ENCODE measurements around the gene GNAT2. TPM values are rescaled to one million over a fixed set of nuclear protein-coding genes. Genes with fewer than 3 reads are reported as not detected.

GNAT2 gene
- total RNA-seq, 2 donors from 2014 or later: not detected

DNA sequence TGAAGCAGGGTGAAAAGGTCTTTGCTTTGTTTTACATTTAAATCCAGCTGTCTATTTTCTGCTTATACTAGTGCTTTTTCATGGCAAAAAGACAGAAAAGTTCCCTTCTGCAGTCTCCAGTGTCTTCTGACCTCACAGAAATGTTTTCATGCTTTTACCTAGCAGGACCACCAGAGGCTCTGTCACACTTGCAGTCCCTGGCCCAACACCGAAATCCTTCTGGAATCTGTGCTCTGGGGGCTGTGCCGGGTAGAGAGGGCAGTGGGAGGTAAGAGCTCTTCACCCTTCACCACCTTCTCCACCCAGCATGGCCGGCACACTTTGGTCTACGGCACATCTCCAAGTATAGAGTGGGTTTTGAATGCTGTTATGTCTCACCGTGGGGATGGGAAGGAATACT is 20.8 kb downstream of the GNAT2 start:
- peaks cover under 1% of the 10 kb centered on the region for H3K36me3 Mint-ChIP-seq (ENCODE audit: low read depth)
- DNase-seq: no peak
- peak; percentile 8 for ATAC-seq
- H3K27ac Mint-ChIP-seq: peak overlapping the region; percentile 74
- H3K4me3 Mint-ChIP-seq: no peak overlapping the region
- no peaks in the 10 kb centered on the region for H3K9me3 ChIP-seq (ENCODE audit: control insufficient read depth, low read length, poor library complexity, severe bottlenecking)
- peaks cover 23% of the 10 kb centered on the region for H3K4me1 Mint-ChIP-seq
- H3K27me3 Mint-ChIP-seq: no peaks in the 10 kb centered on the region

DNA sequence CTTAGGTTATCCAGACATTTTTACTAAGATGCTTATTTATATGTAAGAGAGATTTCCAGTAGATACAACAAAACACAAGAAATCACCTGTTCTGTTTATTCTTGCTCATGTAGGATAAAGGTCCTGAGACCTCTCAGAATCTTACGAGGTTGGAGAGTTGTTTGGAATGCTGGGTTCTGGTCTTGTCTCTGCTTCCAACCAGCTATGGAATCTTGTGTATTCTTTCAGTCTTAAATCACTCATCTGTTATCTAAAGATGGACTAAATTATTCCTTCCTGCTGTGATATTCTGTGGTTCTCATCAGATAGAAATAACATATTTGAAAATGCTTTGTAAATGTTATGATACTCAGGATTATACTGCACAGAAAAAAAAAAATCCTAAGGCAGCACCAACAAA is 21.3 kb downstream of the GNAT2 start:
- H3K9me3 ChIP-seq (ENCODE audit: control insufficient read depth, low read length, poor library complexity, severe bottlenecking): no peaks in the 10 kb centered on the region
- Mint-ChIP-seq H3K27ac (peak overlapping the region; percentile 74), H3K4me3 (no peak overlapping the region), H3K27me3 (no peaks in the 10 kb centered on the region), H3K4me1 (peaks cover 18% of the 10 kb centered on the region), H3K36me3 (ENCODE audit: low read depth) (peaks cover 2% of the 10 kb centered on the region)
- no peak for DNase-seq
- ATAC-seq: no peak

DNA sequence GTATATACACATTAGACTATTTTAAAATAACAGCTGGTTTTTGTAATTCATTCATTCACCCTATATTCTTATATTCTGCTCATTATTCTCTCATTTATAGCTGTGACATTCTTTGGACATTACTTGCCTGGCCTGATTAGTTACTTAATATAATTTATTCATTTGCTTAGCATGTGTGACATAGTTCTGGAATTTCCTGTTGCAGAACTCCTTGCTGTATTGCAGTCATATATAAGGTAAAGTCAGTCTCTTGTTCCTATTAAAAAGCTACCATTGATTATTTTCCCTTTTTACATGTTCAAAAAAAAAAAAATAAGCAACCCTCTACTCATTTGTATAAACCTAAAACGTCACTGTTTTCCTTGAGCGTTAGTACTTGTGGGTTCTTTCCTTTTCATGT is 23.9 kb downstream of the GNAT2 start:
- no peak overlapping the region for H3K27ac Mint-ChIP-seq
- H3K4me3 Mint-ChIP-seq: no peak overlapping the region
- H3K9me3 ChIP-seq (ENCODE audit: control insufficient read depth, low read length, poor library complexity, severe bottlenecking): no peaks in the 10 kb centered on the region
- peaks cover 8% of the 10 kb centered on the region for H3K4me1 Mint-ChIP-seq
- H3K27me3 Mint-ChIP-seq: no peaks in the 10 kb centered on the region
- H3K36me3 Mint-ChIP-seq (ENCODE audit: low read depth): peaks cover 2% of the 10 kb centered on the region
- DNase-seq (no peak), ATAC-seq (no peak)

DNA sequence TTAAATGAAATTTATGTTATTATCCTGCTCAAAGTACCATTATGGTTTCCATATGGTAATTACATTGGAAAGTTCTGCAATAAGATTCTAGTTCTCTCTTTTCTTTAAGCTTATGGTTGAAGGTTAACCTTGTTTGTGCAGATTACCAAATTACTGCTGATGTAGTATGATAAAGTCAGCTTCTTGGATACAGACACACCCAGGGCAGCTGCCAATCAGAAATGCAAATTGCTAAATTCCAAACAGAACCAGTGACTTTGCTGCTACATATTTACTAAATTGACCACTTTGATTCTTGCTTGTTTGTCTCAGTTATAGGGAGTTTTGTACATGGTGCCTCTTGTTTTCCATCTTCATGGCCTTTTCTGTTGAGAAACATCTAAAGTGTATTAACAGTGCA is 26.5 kb downstream of the GNAT2 start:
- H3K9me3 ChIP-seq (ENCODE audit: control insufficient read depth, low read length, poor library complexity, severe bottlenecking): no peaks in the 10 kb centered on the region
- Mint-ChIP-seq H3K36me3 (ENCODE audit: low read depth) (peaks cover 15% of the 10 kb centered on the region), H3K27me3 (no peaks in the 10 kb centered on the region), H3K4me1 (peaks cover 11% of the 10 kb centered on the region), H3K4me3 (no peak overlapping the region), H3K27ac (peak overlapping the region; percentile 24)
- ATAC-seq (no peak), DNase-seq (no peak)

DNA sequence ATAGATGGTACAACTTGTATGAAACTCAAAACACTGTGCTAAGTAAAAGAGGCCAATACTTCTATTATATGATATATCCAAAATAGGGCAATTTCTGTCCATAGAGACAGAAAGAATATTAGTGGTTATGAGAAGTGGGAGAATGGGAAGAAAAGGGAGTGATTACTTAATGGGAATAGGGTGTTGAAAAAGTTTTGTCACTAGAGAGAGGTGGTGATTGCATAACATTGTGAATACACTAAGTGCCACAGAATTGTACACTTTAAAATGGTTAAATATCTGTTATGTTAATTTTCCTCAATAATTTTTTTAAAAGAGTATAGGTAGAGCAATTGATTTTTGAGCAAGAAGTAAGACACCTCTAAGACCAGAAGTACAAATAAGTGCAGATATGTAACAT is 29.7 kb downstream of the GNAT2 start:
- no peak for ATAC-seq
- H3K36me3 Mint-ChIP-seq (ENCODE audit: low read depth): peaks cover 20% of the 10 kb centered on the region
- H3K9me3 ChIP-seq (ENCODE audit: control insufficient read depth, low read length, poor library complexity, severe bottlenecking): no peaks in the 10 kb centered on the region
- DNase-seq: no peak
- peaks cover 16% of the 10 kb centered on the region for H3K4me1 Mint-ChIP-seq
- no peak overlapping the region for H3K4me3 Mint-ChIP-seq
- peak overlapping the region; percentile 84 for H3K27ac Mint-ChIP-seq
- H3K27me3 Mint-ChIP-seq: no peaks in the 10 kb centered on the region

DNA sequence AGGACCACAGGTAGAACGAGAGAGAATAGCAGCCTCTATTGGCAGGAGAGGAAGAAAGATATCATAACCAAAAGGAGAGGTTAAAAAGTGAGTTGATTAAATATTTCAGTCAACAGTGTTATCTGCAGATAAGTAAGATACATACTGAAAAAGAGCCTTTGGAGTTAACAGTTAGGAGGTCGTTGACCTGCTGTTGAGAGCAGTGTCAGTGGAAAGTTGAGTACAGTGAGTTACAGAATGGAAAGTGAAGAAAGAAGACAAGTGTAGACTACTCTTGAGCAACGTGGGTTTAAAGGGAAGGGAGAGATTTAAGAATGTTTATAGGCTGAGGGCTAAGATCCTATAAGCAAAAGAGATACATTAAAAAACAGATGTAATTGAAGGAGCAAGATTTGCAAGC is 30.2 kb downstream of the GNAT2 start:
- Mint-ChIP-seq H3K4me1 (peaks cover 19% of the 10 kb centered on the region), H3K27me3 (no peaks in the 10 kb centered on the region), H3K4me3 (no peak overlapping the region), H3K27ac (peak overlapping the region; percentile 84), H3K36me3 (ENCODE audit: low read depth) (peaks cover 20% of the 10 kb centered on the region)
- ATAC-seq (no peak), DNase-seq (no peak)
- no peaks in the 10 kb centered on the region for H3K9me3 ChIP-seq (ENCODE audit: control insufficient read depth, low read length, poor library complexity, severe bottlenecking)

DNA sequence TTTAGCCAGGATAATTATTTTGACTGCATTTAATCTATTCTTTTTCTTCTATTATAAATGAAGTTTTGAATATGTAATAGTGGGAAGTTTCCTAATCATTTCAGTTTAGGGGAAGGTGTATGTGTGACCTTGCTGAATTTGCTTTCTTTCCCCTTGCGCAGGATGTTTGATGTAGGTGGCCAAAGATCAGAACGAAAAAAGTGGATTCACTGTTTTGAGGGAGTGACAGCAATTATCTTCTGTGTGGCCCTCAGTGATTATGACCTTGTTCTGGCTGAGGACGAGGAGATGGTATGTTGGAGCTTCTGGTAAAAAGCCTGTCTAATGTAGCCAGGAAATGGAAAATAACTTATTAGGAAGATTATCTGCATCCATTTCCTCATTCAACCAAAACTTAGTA is 33.4 kb downstream of the GNAT2 start:
- H3K9me3 ChIP-seq (ENCODE audit: control insufficient read depth, low read length, poor library complexity, severe bottlenecking): no peaks in the 10 kb centered on the region
- ATAC-seq (no peak), DNase-seq (no peak)
- H3K27me3 Mint-ChIP-seq: no peaks in the 10 kb centered on the region
- H3K36me3 Mint-ChIP-seq (ENCODE audit: low read depth): peaks cover 20% of the 10 kb centered on the region
- no peak overlapping the region for H3K4me3 Mint-ChIP-seq
- no peak overlapping the region for H3K27ac Mint-ChIP-seq
- peaks cover 19% of the 10 kb centered on the region for H3K4me1 Mint-ChIP-seq

DNA sequence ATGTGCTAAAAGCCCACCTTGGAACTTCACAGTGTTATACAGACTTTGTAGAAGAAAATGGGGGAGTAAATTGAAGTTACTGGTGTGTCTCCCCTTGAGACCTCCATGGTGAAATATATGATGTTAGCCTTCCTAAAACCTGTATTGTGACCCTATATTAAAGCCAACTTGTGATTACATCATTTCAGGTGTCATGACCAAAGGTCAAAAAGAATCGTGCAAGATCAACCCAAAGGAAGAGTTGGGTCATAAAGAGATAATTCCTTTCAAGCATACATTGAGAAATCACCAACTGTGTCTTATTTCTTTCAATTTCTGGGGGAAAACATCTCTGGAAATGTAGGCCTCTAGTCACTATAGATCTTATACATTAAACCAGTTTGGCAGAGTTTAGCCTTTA is 34.6 kb downstream of the GNAT2 start:
- DNase-seq (no peak), ATAC-seq (no peak)
- no peaks in the 10 kb centered on the region for H3K27me3 Mint-ChIP-seq
- H3K4me3 Mint-ChIP-seq: no peak overlapping the region
- no peaks in the 10 kb centered on the region for H3K9me3 ChIP-seq (ENCODE audit: control insufficient read depth, low read length, poor library complexity, severe bottlenecking)
- peaks cover 16% of the 10 kb centered on the region for H3K4me1 Mint-ChIP-seq
- H3K27ac Mint-ChIP-seq: peak overlapping the region; percentile 27
- H3K36me3 Mint-ChIP-seq (ENCODE audit: low read depth): peaks cover 20% of the 10 kb centered on the region

DNA sequence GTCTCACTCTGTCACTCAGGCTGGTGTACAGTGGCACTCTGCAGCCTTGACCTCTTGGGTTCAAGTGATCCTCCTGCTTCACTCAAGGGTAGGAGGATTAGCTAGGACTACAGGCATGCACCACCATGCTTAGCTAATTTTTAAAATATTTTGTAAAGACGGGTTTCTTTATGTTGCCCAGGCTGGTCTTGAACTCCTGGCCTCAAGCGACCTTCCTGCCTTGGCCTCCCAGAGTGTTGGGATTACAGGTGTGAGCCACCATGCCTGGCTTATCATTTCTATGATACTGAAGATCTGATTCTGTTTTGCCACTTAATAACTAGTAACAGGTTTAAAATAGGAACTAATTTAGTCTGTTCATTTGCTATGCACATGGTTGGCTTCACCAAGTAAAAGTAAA is 37.4 kb downstream of the GNAT2 start:
- peaks cover 4% of the 10 kb centered on the region for H3K36me3 Mint-ChIP-seq (ENCODE audit: low read depth)

DNA sequence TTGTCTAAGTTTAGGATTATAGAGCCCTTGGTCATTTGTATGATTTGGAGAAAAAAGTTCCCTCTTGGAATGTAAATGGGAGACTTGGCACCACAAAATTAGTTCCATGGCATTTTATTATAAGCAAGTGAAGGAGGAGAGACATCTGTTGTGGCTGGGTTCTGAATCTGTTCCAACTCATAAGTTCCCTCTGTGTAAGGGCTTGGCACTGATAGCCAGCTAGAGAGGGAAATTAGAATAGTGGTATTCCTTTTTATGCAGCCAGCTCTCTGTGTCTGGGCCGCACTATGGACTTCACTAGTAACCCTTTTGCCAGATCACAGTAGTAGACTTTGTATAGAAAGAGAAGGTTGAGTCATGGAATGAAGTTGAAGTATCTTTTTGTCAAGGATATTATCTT is 39.9 kb downstream of the GNAT2 start:
- H3K27me3 Mint-ChIP-seq: no peaks in the 10 kb centered on the region
- H3K4me1 Mint-ChIP-seq: peaks cover 4% of the 10 kb centered on the region
- no peak for DNase-seq
- no peak overlapping the region for H3K4me3 Mint-ChIP-seq
- H3K9me3 ChIP-seq (ENCODE audit: control insufficient read depth, low read length, poor library complexity, severe bottlenecking): no peaks in the 10 kb centered on the region
- no peak for ATAC-seq
- H3K27ac Mint-ChIP-seq: no peak overlapping the region
- peaks cover 7% of the 10 kb centered on the region for H3K36me3 Mint-ChIP-seq (ENCODE audit: low read depth)

More for the DNA sequence above, 37.4 kb downstream of the GNAT2 start:
- H3K27me3 Mint-ChIP-seq: no peaks in the 10 kb centered on the region
- peaks cover 6% of the 10 kb centered on the region for H3K4me1 Mint-ChIP-seq
- H3K27ac Mint-ChIP-seq: peak overlapping the region; percentile 41
- DNase-seq (no peak), ATAC-seq (no peak)
- no peak overlapping the region for H3K4me3 Mint-ChIP-seq
- H3K9me3 ChIP-seq (ENCODE audit: control insufficient read depth, low read length, poor library complexity, severe bottlenecking): no peaks in the 10 kb centered on the region

DNA sequence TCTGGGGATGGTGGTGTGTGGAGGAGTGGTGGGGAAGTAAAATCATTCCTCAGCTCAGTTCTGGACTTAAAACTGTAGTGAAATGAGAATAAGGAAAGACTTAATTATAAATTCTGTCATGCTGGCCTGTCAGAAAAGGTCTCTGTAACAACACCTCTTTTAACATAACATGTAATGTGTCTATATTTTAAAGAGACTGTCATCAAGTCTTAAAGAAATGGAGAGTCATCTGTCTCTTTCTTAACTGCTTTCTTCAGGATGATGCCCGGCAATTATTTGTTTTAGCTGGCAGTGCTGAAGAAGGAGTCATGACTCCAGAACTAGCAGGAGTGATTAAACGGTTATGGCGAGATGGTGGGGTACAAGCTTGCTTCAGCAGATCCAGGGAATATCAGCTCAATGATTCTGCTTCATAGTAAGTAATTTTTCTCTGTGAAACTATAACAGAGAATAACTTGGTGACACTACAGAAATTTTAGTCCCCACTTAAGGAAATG is 40.4 kb downstream of the GNAT2 start:
- no peak for DNase-seq
- Mint-ChIP-seq H3K36me3 (ENCODE audit: low read depth) (peaks cover 7% of the 10 kb centered on the region), H3K27me3 (no peaks in the 10 kb centered on the region), H3K27ac (no peak overlapping the region), H3K4me1 (peaks cover 4% of the 10 kb centered on the region), H3K4me3 (no peak overlapping the region)
- no peak for ATAC-seq
- no peaks in the 10 kb centered on the region for H3K9me3 ChIP-seq (ENCODE audit: control insufficient read depth, low read length, poor library complexity, severe bottlenecking)

DNA sequence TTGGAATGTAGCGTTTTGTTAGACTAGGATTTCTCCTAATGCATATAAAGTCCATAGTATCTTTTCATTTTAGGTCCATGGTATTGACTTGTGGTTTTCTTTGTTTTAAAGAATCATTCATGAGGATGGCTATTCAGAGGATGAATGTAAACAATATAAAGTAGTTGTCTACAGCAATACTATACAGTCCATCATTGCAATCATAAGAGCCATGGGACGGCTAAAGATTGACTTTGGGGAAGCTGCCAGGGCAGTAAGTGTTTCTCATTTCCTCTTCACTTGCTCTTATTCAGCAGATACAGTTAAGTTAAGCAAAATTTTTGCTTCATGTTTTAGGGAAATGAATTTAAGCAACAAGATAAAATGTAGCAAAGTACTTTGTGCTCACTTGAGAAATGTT is 45.6 kb downstream of the GNAT2 start:
- H3K4me1 Mint-ChIP-seq: peaks cover 15% of the 10 kb centered on the region
- no peak for ATAC-seq
- no peak overlapping the region for H3K4me3 Mint-ChIP-seq
- no peaks in the 10 kb centered on the region for H3K9me3 ChIP-seq (ENCODE audit: control insufficient read depth, low read length, poor library complexity, severe bottlenecking)
- DNase-seq: no peak
- peak overlapping the region; percentile 67 for H3K27ac Mint-ChIP-seq
- H3K36me3 Mint-ChIP-seq (ENCODE audit: low read depth): peaks cover 2% of the 10 kb centered on the region
- H3K27me3 Mint-ChIP-seq: no peaks in the 10 kb centered on the region

DNA sequence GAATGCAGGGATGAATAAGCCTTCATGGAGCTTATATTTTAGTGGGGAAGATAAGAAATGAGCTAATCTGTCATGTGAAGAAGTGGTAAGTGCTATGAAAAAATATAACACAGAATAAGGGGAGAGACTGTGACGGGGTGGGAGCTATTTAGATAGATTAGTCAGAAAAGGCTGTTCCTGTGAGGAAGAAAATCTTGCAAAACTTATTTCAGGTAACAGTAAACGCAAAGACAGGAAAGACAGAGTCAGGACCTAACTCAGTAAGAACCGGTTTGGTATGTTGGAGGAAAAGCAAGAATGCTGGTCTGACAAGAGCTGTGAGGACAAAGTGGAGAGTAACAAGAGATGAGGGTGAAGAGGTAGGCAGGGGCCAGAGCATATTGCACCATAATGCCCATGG is 49.0 kb downstream of the GNAT2 start:
- Mint-ChIP-seq H3K4me1 (peaks cover 35% of the 10 kb centered on the region), H3K27me3 (no peaks in the 10 kb centered on the region), H3K4me3 (no peak overlapping the region), H3K36me3 (ENCODE audit: low read depth) (peaks cover 2% of the 10 kb centered on the region), H3K27ac (no peak overlapping the region)
- ATAC-seq: no peak
- no peak for DNase-seq
- H3K9me3 ChIP-seq (ENCODE audit: control insufficient read depth, low read length, poor library complexity, severe bottlenecking): no peaks in the 10 kb centered on the region

DNA sequence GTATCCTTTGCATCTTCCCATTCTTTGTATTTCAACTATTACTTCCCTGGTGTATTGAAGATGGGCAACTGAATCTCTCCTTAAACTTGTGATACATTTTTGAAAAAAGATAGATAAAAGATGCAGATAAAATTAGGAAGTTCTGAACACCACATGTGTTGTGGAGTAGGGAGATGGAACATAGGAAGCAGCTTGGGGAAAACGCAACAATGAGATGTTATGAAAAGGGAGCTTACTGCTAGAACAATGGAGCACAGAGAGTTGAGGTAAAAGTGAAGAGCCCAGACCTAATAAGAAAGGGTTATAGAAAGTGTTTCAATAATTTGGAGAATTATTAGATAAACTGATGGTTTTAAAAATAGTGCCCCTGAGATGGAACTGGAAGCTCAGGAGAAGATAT is 50.1 kb downstream of the GNAT2 start:
- no peak for ATAC-seq

More for the DNA sequence above, 50.1 kb downstream of the GNAT2 start:
- Mint-ChIP-seq H3K27me3 (no peaks in the 10 kb centered on the region), H3K4me3 (no peak overlapping the region), H3K4me1 (peaks cover 43% of the 10 kb centered on the region), H3K36me3 (ENCODE audit: low read depth) (peaks cover 1% of the 10 kb centered on the region), H3K27ac (no peak overlapping the region)
- H3K9me3 ChIP-seq (ENCODE audit: control insufficient read depth, low read length, poor library complexity, severe bottlenecking): no peaks in the 10 kb centered on the region
- no peak for DNase-seq
